ENCODE data around the gene HPCAL1. TPM values are rescaled to one million over a fixed set of nuclear protein-coding genes. Genes with fewer than 3 reads are reported as not detected.

The HPCAL1 gene
- total and polyA plus RNA-seq, 2 donors (not counting 1 experiment from before 2014, with no cell fraction given) = 60.3 to 65.1 TPM

GRCh38 chr2:10377052-10377746, 74.5 kb downstream of the HPCAL1 start:
- POLR2A ChIA-PET = interaction anchor here (0.6 to 3.4 kb wide), 3 partner anchors 32 to 75 kb away, joined by 5 to 26 read pairs (median 24); partner anchors contain the start of gene HPCAL1
- peak overlapping the region; percentile 64 for H3K4me3 Mint-ChIP-seq

More at GRCh38 chr2:10377052-10377746, 74.5 kb downstream of the HPCAL1 start:
- no peaks in the 10 kb centered on the region for H3K9me3 ChIP-seq (ENCODE audit: control extremely low read depth in 1 of 3, control insufficient read depth in 2 of 3, insufficient read depth in 1 of 3, low read length in 2 of 3)
- peaks cover 4% of the 10 kb centered on the region for H4K20me1 ChIP-seq (ENCODE audit: control insufficient read depth, insufficient read depth, low read length, poor library complexity, severe bottlenecking)
- peaks cover 72% of the 10 kb centered on the region for H3K79me2 ChIP-seq (ENCODE audit: control insufficient read depth, insufficient read depth, low read length)
- Mint-ChIP-seq H3K27me3 (no peaks in the 10 kb centered on the region), H3K4me1 (peaks cover 85% of the 10 kb centered on the region), H3K9me3 (ENCODE audit: insufficient read depth) (no peaks in the 10 kb centered on the region), H3K27ac (peak overlapping the region; percentile 85)
- peaks cover 79 to 89% of the 10 kb centered on the region in 2 donors for H3K4me1 ChIP-seq (ENCODE audit: control insufficient read depth in 2 of 2, insufficient read depth in 2 of 2, low read length in 2 of 2)
- H3K4me2 ChIP-seq (replicated peaks; ENCODE audit: low read depth, low read length, poor library complexity, severe bottlenecking) = peak overlapping the region; percentile 84
- ATAC-seq (ENCODE audit: low read depth) = no peak
- TF ChIP-seq EZH2 (IDR thresholded peaks at IDR 0.05; ENCODE audit: borderline replicate concordance, insufficient read depth, low read depth, low read length, poor library complexity, severe bottlenecking) (no peak), CTCF (IDR thresholded peaks at IDR 0.05) (no peak)
- no peak overlapping the region for H3K4me3 ChIP-seq (ENCODE audit: control extremely low read depth in 1 of 5, extremely low read depth in 1 of 5, insufficient read depth in 1 of 5, low read depth in 2 of 5, low read length in 4 of 5)
- H3K9ac ChIP-seq (ENCODE audit: low read length) = peak overlapping the region; percentile 30
- intact Hi-C loops (cut with micrococcal nuclease) = loop anchor here (5.0 kb wide), 1 partner anchor 70 kb away; the partner anchor contains the start of gene ODC1
- DNase-seq = no peak
- CTCF ChIA-PET = interaction anchor here (1.0 to 8.9 kb wide), 5 partner anchors 30 to 252 kb away, joined by 3 to 178 read pairs (median 6); partner anchors contain the start of gene HPCAL1
- no peaks in the 10 kb centered on the region for H3K36me3 ChIP-seq (replicated peaks in 1 of 2; ENCODE audit: control extremely low read depth in 1 of 2, control insufficient read depth in 1 of 2, extremely low read depth in 1 of 2, insufficient read depth in 2 of 2, low read length in 1 of 2)
- no peak overlapping the region for H2AFZ ChIP-seq (ENCODE audit: insufficient read depth, low read depth, low read length, poor library complexity, severe bottlenecking)
- H3K27ac ChIP-seq (ENCODE audit: low read length in 2 of 2) = peak overlapping the region; percentile 71 to 76
- H3K27me3 ChIP-seq (replicated peaks in 1 of 4; ENCODE audit: control extremely low read depth in 1 of 4, control insufficient read depth in 3 of 4, insufficient read depth in 4 of 4, low read length in 3 of 4) = no peaks in the 10 kb centered on the region
- 80% methylated on average over 19 of the region's 21 CpGs for WGBS (ENCODE audit: insufficient coverage)
